HFFc6 (cell line): ENCODE data around the gene ATP8A2. TPM values are rescaled to one million over a fixed set of nuclear protein-coding genes. Genes with fewer than 3 reads are reported as not detected.

Source experiments
- DNase-seq: peaks from one replicate; pipeline ENCODE4 v3.0.0-alpha.2; 2018
- H3K27ac Mint-ChIP-seq: 2 replicates; pipeline ENCODE4 v1.8.0; 2020; ENCODE audit warnings: mild to moderate bottlenecking, mixed read lengths
- H3K27me3 Mint-ChIP-seq: 2 replicates; pipeline ENCODE4 v1.8.0; 2021; ENCODE audit warnings: mild to moderate bottlenecking, moderate library complexity, mixed read lengths; ENCODE audit not compliant: insufficient read depth
- H3K36me3 Mint-ChIP-seq: 2 replicates; pipeline ENCODE4 v1.8.0; 2021; ENCODE audit warnings: low read depth, mixed read lengths
- H3K4me1 Mint-ChIP-seq: 2 replicates; pipeline ENCODE4 v1.8.0; 2020; ENCODE audit warnings: low read depth, mixed read lengths
- H3K4me3 Mint-ChIP-seq: 2 replicates; pipeline ENCODE4 v1.8.0; 2020; ENCODE audit warnings: mild to moderate bottlenecking, moderate library complexity, mixed read lengths
- H3K9me3 Mint-ChIP-seq: 2 replicates; pipeline ENCODE4 v1.8.0; 2020; ENCODE audit warnings: mild to moderate bottlenecking, mixed read lengths
- CTCF ChIP-seq: fragments of 200-600 bp; sonication (generic); IDR thresholded peaks from 2 replicates; pipeline ENCODE4 v1.5.0; 2021; ENCODE audit warnings: antibody characterized with exemption, mild to moderate bottlenecking
- total RNA-seq, 6 experiments: library from RNA; stranded (reverse); fragmentation: NEBNext Ultra II Directional; extraction: Animal tissue kit (Norgen Biotek cat#: 25700); gene quantifications; 2 replicates in 1 of 6; 3 replicates in 5 of 6; pipeline ENCODE4 v1.2.3, GENCODE V29; 2021

Gene ATP8A2
- total RNA-seq, 6 experiments from 2014 or later: 0.02 TPM; not detected in 5

GRCh38 chr13:25874064-25874737 lies 502.4 kb downstream of the ATP8A2 start:
- peaks cover 8% of the 10 kb centered on the region; the same call in 1 of the 2 replicates for H3K36me3 Mint-ChIP-seq
- no peak for DNase-seq
- H3K9me3 Mint-ChIP-seq: peaks cover 61% of the 10 kb centered on the region
- TF ChIP-seq CTCF: no peak
- no peak overlapping the region for H3K4me3 Mint-ChIP-seq
- H3K27ac Mint-ChIP-seq: no peak overlapping the region
- H3K4me1 Mint-ChIP-seq: no peaks in the 10 kb centered on the region
- peaks cover 3% of the 10 kb centered on the region; the same call in 1 of the 2 replicates for H3K27me3 Mint-ChIP-seq

GRCh38 chr13:25874907-25875306 lies 503.1 kb downstream of the ATP8A2 start:
- no peak overlapping the region for H3K4me3 Mint-ChIP-seq
- peaks cover 8% of the 10 kb centered on the region; the same call in 1 of the 2 replicates for H3K36me3 Mint-ChIP-seq
- H3K27ac Mint-ChIP-seq: no peak overlapping the region
- no peaks in the 10 kb centered on the region for H3K4me1 Mint-ChIP-seq
- peaks cover 54% of the 10 kb centered on the region for H3K9me3 Mint-ChIP-seq
- no peak for TF ChIP-seq CTCF
- H3K27me3 Mint-ChIP-seq: peaks cover 3% of the 10 kb centered on the region; the same call in 1 of the 2 replicates
- DNase-seq: no peak

DNA sequence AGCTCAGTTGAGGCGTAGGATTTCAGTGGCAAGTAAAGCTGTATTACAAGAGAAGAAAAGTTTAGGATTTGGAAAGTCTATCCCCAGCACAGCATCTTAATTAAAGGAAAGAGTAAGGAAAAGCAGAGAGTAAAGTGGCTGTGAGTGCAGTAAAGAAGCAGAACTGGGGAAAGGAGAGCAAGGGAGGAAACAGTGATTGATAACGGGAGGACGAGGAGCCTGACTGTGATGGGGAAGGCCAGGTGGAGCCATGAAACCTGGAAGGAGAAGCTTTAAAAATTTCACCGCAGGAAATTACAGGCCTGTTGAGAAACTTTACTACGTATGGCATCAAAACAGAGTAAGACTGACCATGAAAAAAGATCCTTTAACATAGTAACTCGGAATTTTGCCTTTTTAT lies 504.5 kb downstream of the ATP8A2 start:
- H3K4me3 Mint-ChIP-seq: no peak overlapping the region
- DNase-seq: no peak
- no peaks in the 10 kb centered on the region for H3K4me1 Mint-ChIP-seq
- H3K27me3 Mint-ChIP-seq: peaks cover 3% of the 10 kb centered on the region; the same call in 1 of the 2 replicates
- H3K36me3 Mint-ChIP-seq: peaks cover 8% of the 10 kb centered on the region; the same call in 1 of the 2 replicates
- H3K9me3 Mint-ChIP-seq: peaks cover 44% of the 10 kb centered on the region
- no peak overlapping the region for H3K27ac Mint-ChIP-seq
- TF ChIP-seq CTCF: no peak

DNA sequence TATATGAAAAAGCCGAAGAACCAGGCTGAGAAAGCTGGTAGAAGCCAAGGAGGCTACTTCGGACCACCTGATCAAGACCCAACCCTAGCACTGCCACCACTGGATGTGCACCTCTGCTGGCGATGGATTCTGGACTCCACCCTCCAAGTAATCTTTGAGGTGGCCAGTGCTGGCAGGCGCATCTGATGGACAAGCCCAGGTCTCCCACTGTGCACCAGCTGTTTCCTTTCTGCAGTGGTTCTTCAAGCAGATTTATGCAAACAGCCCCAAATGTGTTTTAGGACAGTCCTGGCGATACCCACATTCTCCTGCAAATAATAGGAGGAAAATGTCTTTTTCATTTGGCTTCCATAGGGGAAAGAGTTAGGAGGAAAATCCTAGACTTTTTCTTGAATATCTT lies 507.7 kb downstream of the ATP8A2 start:
- no peaks in the 10 kb centered on the region for H3K36me3 Mint-ChIP-seq
- peaks cover 3% of the 10 kb centered on the region; the same call in 1 of the 2 replicates for H3K27me3 Mint-ChIP-seq
- H3K9me3 Mint-ChIP-seq: peaks cover 40% of the 10 kb centered on the region
- no peak overlapping the region for H3K4me3 Mint-ChIP-seq
- H3K4me1 Mint-ChIP-seq: no peaks in the 10 kb centered on the region
- no peak for DNase-seq
- no peak for TF ChIP-seq CTCF
- H3K27ac Mint-ChIP-seq: no peak overlapping the region

DNA sequence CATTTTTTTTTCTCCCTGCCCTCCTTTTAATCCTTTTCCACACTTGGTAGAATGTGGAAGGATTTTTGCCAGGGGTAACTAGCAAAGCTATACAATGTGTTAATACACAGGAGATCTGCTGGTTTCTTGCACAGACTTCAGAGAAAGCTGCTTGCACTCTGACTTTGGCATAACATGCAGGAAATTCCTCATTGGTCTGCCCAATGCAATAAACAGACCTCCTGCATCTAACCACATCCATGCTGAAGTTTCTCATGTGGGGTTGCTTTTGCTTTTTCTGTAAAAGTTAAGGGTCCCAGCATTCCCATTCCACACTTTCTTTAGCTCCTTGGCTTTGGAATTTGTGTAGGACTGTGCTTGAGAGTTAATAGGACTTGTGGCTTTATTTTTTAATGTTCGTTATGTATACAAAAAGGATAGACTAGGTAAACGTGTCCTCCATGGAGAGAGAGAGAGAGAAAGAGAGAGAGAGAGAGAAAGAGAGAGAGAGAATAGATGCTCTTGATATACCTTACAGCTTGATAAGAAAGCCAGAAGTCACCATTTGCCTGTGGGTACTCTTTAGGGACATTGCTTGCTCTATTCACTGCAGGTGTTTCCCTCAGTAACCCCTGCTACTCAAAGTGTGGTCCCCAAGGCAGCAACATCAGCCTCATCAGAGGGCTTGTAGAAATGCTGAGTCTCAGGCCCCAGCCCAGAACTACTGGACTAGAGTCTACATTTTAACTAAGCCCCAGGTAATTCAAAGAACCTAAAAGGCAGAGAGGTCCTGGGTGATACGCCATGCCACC lies 509.6 kb downstream of the ATP8A2 start:
- H3K27me3 Mint-ChIP-seq: peaks cover 3% of the 10 kb centered on the region; the same call in 1 of the 2 replicates
- DNase-seq: no peak

More for the DNA sequence above, 509.6 kb downstream of the ATP8A2 start:
- no peak overlapping the region for H3K27ac Mint-ChIP-seq
- no peak for TF ChIP-seq CTCF
- H3K4me1 Mint-ChIP-seq: no peaks in the 10 kb centered on the region
- no peaks in the 10 kb centered on the region for H3K36me3 Mint-ChIP-seq
- peaks cover 44% of the 10 kb centered on the region for H3K9me3 Mint-ChIP-seq
- no peak overlapping the region for H3K4me3 Mint-ChIP-seq
